Measurements from ENCODE around the gene C10orf143. TPM values are rescaled to one million over a fixed set of nuclear protein-coding genes. Genes with fewer than 3 reads are reported as not detected.

Gene C10orf143
- polyA plus RNA-seq (2013, experiment 1 of 4), result 4.8 TPM
- polyA plus RNA-seq (2013, experiment 2 of 4), result 5.5 TPM
- 2.5 TPM for polyA plus RNA-seq (2013, experiment 3 of 4)
- 4.3 TPM for polyA plus RNA-seq (2013, experiment 4 of 4)

DNA sequence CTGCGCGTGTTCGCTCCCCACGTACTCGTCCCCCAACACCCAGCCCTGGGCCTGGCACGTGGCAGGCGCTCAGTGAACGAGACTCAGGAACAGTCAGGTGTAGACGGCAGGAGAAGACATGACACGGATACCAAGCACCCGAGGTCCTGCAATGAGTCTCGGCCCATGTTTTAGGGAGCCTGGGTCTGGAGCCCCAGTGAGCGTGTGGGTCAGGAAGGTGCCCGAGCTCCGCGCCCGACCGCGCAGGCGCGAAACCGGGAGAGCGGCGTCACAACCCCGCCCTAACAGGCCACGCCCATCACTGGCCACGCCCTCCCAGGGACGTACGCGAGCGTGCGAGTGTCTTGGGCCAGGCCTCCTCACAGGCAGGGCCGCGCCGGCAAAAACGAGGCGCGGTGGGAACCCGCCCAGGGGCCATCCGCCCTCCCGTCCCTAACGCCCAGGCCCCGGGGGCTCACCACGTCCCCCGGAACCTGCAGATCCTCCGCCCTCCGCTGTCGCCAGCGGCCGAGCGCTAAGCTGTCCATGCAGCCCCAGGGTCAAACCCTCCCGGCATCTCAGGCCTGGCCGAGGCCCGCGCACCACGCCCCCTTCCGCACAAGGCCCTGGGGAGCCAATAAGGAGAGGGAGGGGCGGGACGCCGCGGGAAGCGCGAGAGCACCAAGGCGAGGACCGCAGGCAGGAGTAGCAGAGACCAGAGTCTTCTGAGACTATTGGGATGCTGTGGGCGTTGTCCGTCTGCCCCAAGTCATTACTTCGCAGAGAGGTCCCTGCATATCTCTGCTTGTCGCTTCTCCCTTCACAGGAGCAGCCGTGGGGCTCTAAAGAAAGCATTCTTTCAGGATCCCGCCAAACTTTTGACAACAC lies at the start of gene C10orf143:
Gene C10orf143, minus strand, starts transcription at position 585 of the 867 bp plus-strand sequence. Its CDS starts 58 bp downstream, at position 527.
- H3K36me3 ChIP-seq (ENCODE audit: control insufficient read depth, insufficient read depth, low read length), result no peaks in the 10 kb centered on the region
- peak within 1 kb of the TSS; percentile 79 for H3K4me3 ChIP-seq (ENCODE audit: insufficient read depth, low read depth, low read length)
- WGBS, 2 experiments, result 0% methylated on average over 71 of the region's 71 CpGs
- no peaks in the 10 kb centered on the region for H3K9me3 ChIP-seq (ENCODE audit: control insufficient read depth, low read length)
- H3K27me3 ChIP-seq (ENCODE audit: control insufficient read depth, insufficient read depth, low read length, poor library complexity, severe bottlenecking), result no peaks in the 10 kb centered on the region
- H3K4me1 ChIP-seq (ENCODE audit: control insufficient read depth, insufficient read depth, low read length), result no peaks in the 10 kb centered on the region
- peak within 1 kb of the TSS; percentile 56 for H3K27ac ChIP-seq (ENCODE audit: insufficient read depth, low read depth, low read length, poor library complexity, severe bottlenecking)

DNA sequence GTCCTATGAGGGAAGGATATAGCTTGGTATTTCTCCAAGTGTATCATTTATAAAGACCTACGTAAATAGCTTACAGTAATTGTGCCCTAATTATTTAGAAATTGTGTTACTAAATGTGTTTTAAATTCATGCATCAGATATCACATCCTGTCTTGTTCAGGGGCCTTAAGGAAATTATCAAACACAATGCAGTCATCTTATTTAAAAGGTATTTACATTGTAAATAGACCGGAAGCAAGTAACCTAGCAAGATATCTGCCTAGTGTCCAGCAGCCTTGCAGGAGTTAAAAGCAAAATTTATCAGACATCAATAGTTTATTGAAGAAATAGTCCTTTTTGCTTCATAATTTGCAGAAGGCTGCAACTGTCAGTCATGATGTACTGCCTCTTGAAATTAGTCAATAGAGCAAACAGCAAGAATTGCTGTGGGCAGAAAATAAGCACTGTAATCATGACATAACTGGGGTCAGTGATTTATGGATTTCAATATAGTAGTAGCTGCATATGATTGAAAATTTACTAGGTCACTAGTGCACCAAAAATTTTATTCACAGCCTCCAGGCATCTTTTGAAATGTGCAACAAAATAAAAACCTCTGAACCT lies 48.7 kb upstream of the C10orf143 start:
- H3K27me3 ChIP-seq (ENCODE audit: control insufficient read depth, insufficient read depth, low read length, poor library complexity, severe bottlenecking), result no peaks in the 10 kb centered on the region
- WGBS, 2 experiments, result 86 to 92% methylated on average over 1 of the region's 2 CpGs
- no peaks in the 10 kb centered on the region for H3K9me3 ChIP-seq (ENCODE audit: control insufficient read depth, low read length)
- H3K4me1 ChIP-seq (ENCODE audit: control insufficient read depth, insufficient read depth, low read length), result no peaks in the 10 kb centered on the region
- no peak overlapping the region for H3K4me3 ChIP-seq (ENCODE audit: insufficient read depth, low read depth, low read length)
- peaks cover 20% of the 10 kb centered on the region for H3K36me3 ChIP-seq (ENCODE audit: control insufficient read depth, insufficient read depth, low read length)
- no peak overlapping the region for H3K27ac ChIP-seq (ENCODE audit: insufficient read depth, low read depth, low read length, poor library complexity, severe bottlenecking)

DNA sequence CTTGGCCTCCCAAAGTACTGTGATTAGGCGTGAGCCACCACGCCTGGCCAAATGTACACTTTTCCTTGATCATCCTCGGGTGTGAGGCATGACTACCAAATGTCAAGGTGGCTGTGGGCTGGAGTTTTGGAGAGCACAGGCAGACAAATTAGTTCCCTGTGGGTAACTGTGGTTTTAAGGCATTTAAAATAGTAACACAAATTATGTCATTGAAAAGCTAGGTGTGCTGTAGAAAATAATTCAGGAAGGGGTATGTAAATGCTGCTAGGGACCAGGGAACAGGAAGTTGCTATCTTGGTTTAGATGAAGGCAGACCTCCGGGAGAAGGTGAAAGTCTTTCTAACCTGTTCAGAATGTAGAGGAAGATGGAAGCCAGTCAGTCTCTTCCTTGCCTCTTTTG lies 35.4 kb upstream of the C10orf143 start:
- Histone ChIP-seq H3K27ac (ENCODE audit: insufficient read depth, low read depth, low read length, poor library complexity, severe bottlenecking) (no peak overlapping the region), H3K4me3 (ENCODE audit: insufficient read depth, low read depth, low read length) (no peak overlapping the region), H3K27me3 (ENCODE audit: control insufficient read depth, insufficient read depth, low read length, poor library complexity, severe bottlenecking) (no peaks in the 10 kb centered on the region), H3K4me1 (ENCODE audit: control insufficient read depth, insufficient read depth, low read length) (no peaks in the 10 kb centered on the region), H3K9me3 (ENCODE audit: control insufficient read depth, low read length) (no peaks in the 10 kb centered on the region), H3K36me3 (ENCODE audit: control insufficient read depth, insufficient read depth, low read length) (peaks cover 6% of the 10 kb centered on the region)
- 93 to 94% methylated on average over 4 of the region's 4 CpGs for WGBS, 2 experiments

DNA sequence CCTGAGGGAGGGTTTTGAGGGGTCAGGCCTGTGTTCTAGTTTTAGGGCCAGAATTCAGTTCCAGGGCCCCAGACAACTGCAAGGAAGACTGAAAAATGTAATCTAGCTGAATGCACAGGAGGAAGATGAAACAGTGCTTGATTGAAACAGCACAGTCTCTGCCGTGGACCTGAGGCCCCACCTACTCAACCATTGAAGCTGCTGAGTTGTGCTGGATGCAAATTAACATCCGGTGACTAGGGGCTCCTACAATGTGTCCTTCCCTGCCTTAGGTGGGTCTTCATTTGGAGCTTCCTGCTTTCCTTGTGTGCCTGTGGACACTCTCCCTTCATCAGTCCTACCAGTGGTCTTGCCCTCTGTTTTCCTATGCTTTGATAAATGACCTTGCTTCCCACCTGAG lies 31.2 kb upstream of the C10orf143 start:
- no peak overlapping the region for H3K27ac ChIP-seq (ENCODE audit: insufficient read depth, low read depth, low read length, poor library complexity, severe bottlenecking)
- WGBS, 2 experiments, result 70 to 71% methylated on average over 2 of the region's 2 CpGs

DNA sequence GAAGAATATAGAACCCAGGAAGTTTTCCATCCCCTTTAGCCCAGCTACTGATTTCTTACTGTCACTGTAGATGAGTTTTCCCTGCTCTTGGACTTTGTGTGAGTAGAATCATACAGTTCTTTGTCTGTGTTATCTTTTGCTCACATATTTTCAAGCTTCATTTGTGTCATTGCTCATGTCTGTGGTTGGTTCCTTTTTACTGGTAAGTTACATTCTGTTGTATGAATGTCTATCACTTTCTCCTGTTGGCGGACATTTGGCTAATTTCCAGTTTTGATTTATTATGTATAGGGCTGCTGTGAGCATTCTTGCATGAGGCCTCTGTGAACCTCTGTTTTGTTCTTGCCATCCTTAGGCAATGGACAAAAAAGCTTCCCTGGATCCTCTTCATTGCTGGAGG lies 30.8 kb upstream of the C10orf143 start:
- H3K27ac ChIP-seq (ENCODE audit: insufficient read depth, low read depth, low read length, poor library complexity, severe bottlenecking), result no peak overlapping the region
- H3K36me3 ChIP-seq (ENCODE audit: control insufficient read depth, insufficient read depth, low read length), result no peaks in the 10 kb centered on the region
- no peaks in the 10 kb centered on the region for H3K27me3 ChIP-seq (ENCODE audit: control insufficient read depth, insufficient read depth, low read length, poor library complexity, severe bottlenecking)

More for the DNA sequence above, 31.2 kb upstream of the C10orf143 start:
- Histone ChIP-seq H3K36me3 (ENCODE audit: control insufficient read depth, insufficient read depth, low read length) (no peaks in the 10 kb centered on the region), H3K4me1 (ENCODE audit: control insufficient read depth, insufficient read depth, low read length) (no peaks in the 10 kb centered on the region), H3K27me3 (ENCODE audit: control insufficient read depth, insufficient read depth, low read length, poor library complexity, severe bottlenecking) (no peaks in the 10 kb centered on the region), H3K9me3 (ENCODE audit: control insufficient read depth, low read length) (no peaks in the 10 kb centered on the region), H3K4me3 (ENCODE audit: insufficient read depth, low read depth, low read length) (no peak overlapping the region)

DNA sequence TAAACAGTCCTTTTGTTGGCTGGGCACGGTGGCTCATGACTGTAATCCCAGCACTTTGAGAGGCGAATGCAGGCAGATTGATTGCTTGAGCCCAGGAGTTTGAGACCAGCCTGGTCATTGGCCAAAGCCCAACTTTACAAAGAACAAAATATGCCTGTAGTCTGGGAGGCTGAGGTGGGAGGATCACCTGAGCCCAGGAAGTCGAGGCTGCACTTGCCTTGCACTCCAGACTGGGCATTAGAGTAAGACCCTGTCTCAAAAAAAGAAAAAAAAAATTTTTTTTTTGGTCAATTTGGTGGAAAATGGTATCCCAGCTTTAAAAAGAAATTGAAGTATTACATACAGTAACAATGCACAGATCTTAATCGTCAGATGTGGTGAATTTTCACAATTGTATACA lies 30.4 kb upstream of the C10orf143 start:
- Histone ChIP-seq H3K4me3 (ENCODE audit: insufficient read depth, low read depth, low read length) (no peak overlapping the region), H3K4me1 (ENCODE audit: control insufficient read depth, insufficient read depth, low read length) (no peaks in the 10 kb centered on the region), H3K27ac (ENCODE audit: insufficient read depth, low read depth, low read length, poor library complexity, severe bottlenecking) (no peak overlapping the region), H3K27me3 (ENCODE audit: control insufficient read depth, insufficient read depth, low read length, poor library complexity, severe bottlenecking) (no peaks in the 10 kb centered on the region), H3K9me3 (ENCODE audit: control insufficient read depth, low read length) (no peaks in the 10 kb centered on the region), H3K36me3 (ENCODE audit: control insufficient read depth, insufficient read depth, low read length) (no peaks in the 10 kb centered on the region)
- WGBS, 2 experiments, result 93 to 97% methylated on average over 4 of the region's 4 CpGs

More for the DNA sequence above, 30.8 kb upstream of the C10orf143 start:
- WGBS, 2 experiments, result 97 to 100% methylated on average over 1 of the region's 1 CpG
- H3K9me3 ChIP-seq (ENCODE audit: control insufficient read depth, low read length), result no peaks in the 10 kb centered on the region
- H3K4me3 ChIP-seq (ENCODE audit: insufficient read depth, low read depth, low read length), result no peak overlapping the region
- H3K4me1 ChIP-seq (ENCODE audit: control insufficient read depth, insufficient read depth, low read length), result no peaks in the 10 kb centered on the region

DNA sequence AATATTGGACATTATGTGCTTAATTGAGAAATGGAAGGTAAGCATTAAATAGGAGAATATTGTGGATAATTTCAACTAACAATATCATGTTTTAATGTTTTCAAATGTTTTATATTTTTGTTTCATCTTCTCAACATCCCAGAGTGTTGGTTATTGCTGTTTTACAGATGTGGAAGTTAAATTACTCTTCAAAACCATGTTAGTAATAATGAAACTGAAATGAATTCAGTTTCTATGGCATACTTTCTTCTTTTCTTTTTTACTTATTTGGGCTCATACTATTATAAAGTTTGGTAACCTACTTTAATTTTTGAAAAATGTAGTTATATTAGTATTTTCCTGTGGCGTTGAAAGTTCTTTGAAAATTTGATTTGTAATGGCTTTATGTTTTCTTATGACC lies 29.8 kb upstream of the C10orf143 start:
- no peak overlapping the region for H3K4me3 ChIP-seq (ENCODE audit: insufficient read depth, low read depth, low read length)
- no CpG with 5 or more reads among the region's 1 CpG for WGBS, 2 experiments
- H3K27ac ChIP-seq (ENCODE audit: insufficient read depth, low read depth, low read length, poor library complexity, severe bottlenecking), result no peak overlapping the region
- H3K36me3 ChIP-seq (ENCODE audit: control insufficient read depth, insufficient read depth, low read length), result no peaks in the 10 kb centered on the region
- no peaks in the 10 kb centered on the region for H3K9me3 ChIP-seq (ENCODE audit: control insufficient read depth, low read length)
- H3K27me3 ChIP-seq (ENCODE audit: control insufficient read depth, insufficient read depth, low read length, poor library complexity, severe bottlenecking), result no peaks in the 10 kb centered on the region
- H3K4me1 ChIP-seq (ENCODE audit: control insufficient read depth, insufficient read depth, low read length), result no peaks in the 10 kb centered on the region

DNA sequence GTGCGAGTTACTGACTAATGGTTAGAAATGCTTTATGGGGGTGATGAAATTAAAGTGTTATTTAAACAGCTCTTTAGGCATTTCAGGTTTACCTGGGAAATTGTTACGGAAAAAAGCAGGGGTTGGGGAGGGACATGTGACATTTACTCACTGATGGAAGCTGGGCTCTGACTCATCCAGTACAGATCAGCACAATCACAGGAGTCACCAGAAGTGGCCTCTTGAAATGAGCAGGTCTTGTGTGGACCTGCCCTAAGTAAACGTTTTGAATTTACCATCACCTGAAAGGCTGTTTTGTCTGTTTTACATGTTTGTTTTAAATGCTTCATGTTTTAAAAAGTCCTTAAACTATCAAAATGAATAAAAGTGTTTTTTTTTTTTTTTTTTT lies 27.8 kb upstream of the C10orf143 start:
- H3K9me3 ChIP-seq (ENCODE audit: control insufficient read depth, low read length), result no peaks in the 10 kb centered on the region
- no peaks in the 10 kb centered on the region for H3K27me3 ChIP-seq (ENCODE audit: control insufficient read depth, insufficient read depth, low read length, poor library complexity, severe bottlenecking)
- 91 to 96% methylated on average over 3 of the region's 3 CpGs for WGBS, 2 experiments
- no peak overlapping the region for H3K27ac ChIP-seq (ENCODE audit: insufficient read depth, low read depth, low read length, poor library complexity, severe bottlenecking)
- H3K36me3 ChIP-seq (ENCODE audit: control insufficient read depth, insufficient read depth, low read length), result no peaks in the 10 kb centered on the region
- no peaks in the 10 kb centered on the region for H3K4me1 ChIP-seq (ENCODE audit: control insufficient read depth, insufficient read depth, low read length)
- no peak overlapping the region for H3K4me3 ChIP-seq (ENCODE audit: insufficient read depth, low read depth, low read length)

DNA sequence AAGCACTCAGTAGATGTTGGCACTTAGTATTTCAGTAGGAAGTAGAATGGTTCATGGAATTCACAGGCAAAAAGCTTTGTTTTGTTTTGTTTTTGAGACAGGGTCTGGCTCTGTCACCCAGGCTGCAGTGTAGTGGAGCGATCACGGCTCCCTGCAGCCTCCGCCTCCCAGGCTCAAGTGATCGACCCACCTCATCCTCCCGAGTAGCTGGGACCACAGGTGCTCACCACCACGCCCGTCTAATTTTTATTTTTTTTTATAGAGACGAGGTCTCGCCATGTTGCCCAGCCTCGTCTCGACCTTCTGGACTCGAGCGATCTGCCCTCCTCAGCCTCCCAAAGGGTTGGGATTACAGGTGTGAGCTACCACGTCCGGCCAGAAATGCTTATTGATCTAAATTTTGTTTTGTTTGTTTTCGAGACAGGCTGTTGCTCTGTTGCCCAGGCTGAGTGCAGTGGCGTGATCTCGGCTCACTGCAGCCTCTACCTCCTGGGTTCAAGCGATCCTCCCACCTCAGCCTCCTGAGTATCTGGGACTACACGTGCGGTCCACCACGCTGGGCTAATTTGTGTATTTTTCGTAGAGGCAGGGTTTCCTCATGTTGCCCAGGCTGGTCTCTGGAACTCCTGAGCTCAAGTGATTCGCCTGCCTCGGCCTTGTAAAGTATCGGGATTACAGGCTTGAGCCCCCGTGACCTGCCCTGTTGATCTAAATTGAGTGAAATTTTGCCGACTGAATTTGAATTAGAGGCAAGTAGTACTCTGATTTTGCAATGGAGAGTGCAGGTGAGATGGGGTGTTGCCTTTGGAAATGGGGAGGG lies 27.2 kb upstream of the C10orf143 start:
- Histone ChIP-seq H3K27me3 (ENCODE audit: control insufficient read depth, insufficient read depth, low read length, poor library complexity, severe bottlenecking) (no peaks in the 10 kb centered on the region), H3K4me1 (ENCODE audit: control insufficient read depth, insufficient read depth, low read length) (no peaks in the 10 kb centered on the region), H3K27ac (ENCODE audit: insufficient read depth, low read depth, low read length, poor library complexity, severe bottlenecking) (no peak overlapping the region), H3K4me3 (ENCODE audit: insufficient read depth, low read depth, low read length) (peak overlapping the region; percentile 74), H3K36me3 (ENCODE audit: control insufficient read depth, insufficient read depth, low read length) (no peaks in the 10 kb centered on the region), H3K9me3 (ENCODE audit: control insufficient read depth, low read length) (no peaks in the 10 kb centered on the region)
- 92 to 95% methylated on average over 28 of the region's 28 CpGs for WGBS, 2 experiments

DNA sequence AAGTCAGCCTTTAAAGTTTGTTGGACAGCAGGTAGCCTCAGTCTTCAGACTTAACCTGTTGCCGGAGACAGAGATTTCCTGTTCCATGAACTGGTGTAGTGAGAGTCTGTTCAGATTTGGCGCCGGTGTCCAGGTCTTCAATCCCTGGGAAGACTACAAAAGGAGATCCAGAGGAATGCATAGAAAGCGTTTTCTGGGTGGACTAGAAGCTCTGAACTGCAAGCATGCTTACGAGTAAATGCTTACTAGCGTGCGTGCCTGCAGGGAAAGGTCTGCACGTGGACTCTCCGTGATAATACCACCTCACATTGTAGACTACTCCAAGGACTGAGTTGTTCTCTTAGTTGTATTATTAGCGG lies 26.4 kb upstream of the C10orf143 start:
- Histone ChIP-seq H3K36me3 (ENCODE audit: control insufficient read depth, insufficient read depth, low read length) (no peaks in the 10 kb centered on the region), H3K27ac (ENCODE audit: insufficient read depth, low read depth, low read length, poor library complexity, severe bottlenecking) (no peak overlapping the region), H3K9me3 (ENCODE audit: control insufficient read depth, low read length) (no peaks in the 10 kb centered on the region), H3K4me3 (ENCODE audit: insufficient read depth, low read depth, low read length) (peak overlapping the region; percentile 74), H3K27me3 (ENCODE audit: control insufficient read depth, insufficient read depth, low read length, poor library complexity, severe bottlenecking) (no peaks in the 10 kb centered on the region), H3K4me1 (ENCODE audit: control insufficient read depth, insufficient read depth, low read length) (no peaks in the 10 kb centered on the region)
- 5% methylated on average over 10 of the region's 10 CpGs for WGBS, 2 experiments
